ENCODE measurements around the gene ZC3H15. TPM values are rescaled to one million over a fixed set of nuclear protein-coding genes. Genes with fewer than 3 reads are reported as not detected.

Gene ZC3H15
- total RNA-seq, 2 donors from 2014 or later, result 38.3 to 41.6 TPM

GRCh38 chr2:186544255-186544675 is 58.2 kb downstream of the ZC3H15 start:
- Histone ChIP-seq H3K27ac (peak overlapping the region in 1 of 2 donors; percentile 57), H3K4me3 (no peak overlapping the region)
- no peak for TF ChIP-seq CTCF (IDR thresholded peaks at IDR 0.05)

GRCh38 chr2:186546846-186547245 is 60.8 kb downstream of the ZC3H15 start:
- Histone ChIP-seq H3K27ac (no peak overlapping the region), H3K4me3 (no peak overlapping the region), H3K36me3 (no peaks in the 10 kb centered on the region), H3K9me3 (no peaks in the 10 kb centered on the region), H3K27me3 (no peaks in the 10 kb centered on the region), H3K4me1 (peaks cover 2 to 18% of the 10 kb centered on the region in 2 donors)
- TF ChIP-seq CTCF (IDR thresholded peaks at IDR 0.05), result no peak
- no peak for DNase-seq (ENCODE audit: low spot score)

More at GRCh38 chr2:186544255-186544675, 58.2 kb downstream of the ZC3H15 start:
- peaks cover 2 to 18% of the 10 kb centered on the region in 2 donors for H3K4me1 ChIP-seq
- no peak for DNase-seq (ENCODE audit: low spot score)
- no peaks in the 10 kb centered on the region for H3K36me3 ChIP-seq
- H3K9me3 ChIP-seq, result no peaks in the 10 kb centered on the region
- no peaks in the 10 kb centered on the region for H3K27me3 ChIP-seq

GRCh38 chr2:186551323-186552050 is 65.4 kb downstream of the ZC3H15 start:
- no peak overlapping the region for H3K27ac ChIP-seq
- no peaks in the 10 kb centered on the region for H3K9me3 ChIP-seq
- no peak for TF ChIP-seq CTCF (IDR thresholded peaks at IDR 0.05)
- H3K36me3 ChIP-seq, result no peaks in the 10 kb centered on the region
- no peak for DNase-seq (ENCODE audit: low spot score)
- no peak overlapping the region for H3K4me3 ChIP-seq
- H3K4me1 ChIP-seq, result peaks cover 0 to 2% of the 10 kb centered on the region in 2 donors
- H3K27me3 ChIP-seq, result no peaks in the 10 kb centered on the region

- Histone ChIP-seq H3K4me3 (no peak overlapping the region), H3K36me3 (no peaks in the 10 kb centered on the region), H3K9me3 (no peaks in the 10 kb centered on the region), H3K27ac (no peak overlapping the region), H3K4me1 (no peaks in the 10 kb centered on the region), H3K27me3 (no peaks in the 10 kb centered on the region)
- TF ChIP-seq CTCF (IDR thresholded peaks at IDR 0.05), result no peak
- no peak for DNase-seq (ENCODE audit: low spot score)
Observed at GRCh38 chr2:186554429-186554828, 68.4 kb downstream of the ZC3H15 start.

- Histone ChIP-seq H3K36me3 (no peaks in the 10 kb centered on the region), H3K9me3 (no peaks in the 10 kb centered on the region), H3K27me3 (no peaks in the 10 kb centered on the region), H3K4me1 (no peaks in the 10 kb centered on the region), H3K27ac (no peak overlapping the region), H3K4me3 (no peak overlapping the region)
- TF ChIP-seq CTCF (IDR thresholded peaks at IDR 0.05), result no peak
- DNase-seq (ENCODE audit: low spot score), result no peak
Observed at GRCh38 chr2:186554850-186555671, 69.0 kb downstream of the ZC3H15 start.
